NCI-H345 (cell line): ENCODE data around the gene RAB22A.
"Not testable (repeated sequence)": the region's sequence is repeated elsewhere in the genome, so short reads cannot be mapped to it uniquely, and the experiment has no call there.

Source experiments
- DNase-seq: peaks from one replicate; lab custom pipeline; 2025; lab: John Stamatoyannopoulos, UW

Gene RAB22A

DNA sequence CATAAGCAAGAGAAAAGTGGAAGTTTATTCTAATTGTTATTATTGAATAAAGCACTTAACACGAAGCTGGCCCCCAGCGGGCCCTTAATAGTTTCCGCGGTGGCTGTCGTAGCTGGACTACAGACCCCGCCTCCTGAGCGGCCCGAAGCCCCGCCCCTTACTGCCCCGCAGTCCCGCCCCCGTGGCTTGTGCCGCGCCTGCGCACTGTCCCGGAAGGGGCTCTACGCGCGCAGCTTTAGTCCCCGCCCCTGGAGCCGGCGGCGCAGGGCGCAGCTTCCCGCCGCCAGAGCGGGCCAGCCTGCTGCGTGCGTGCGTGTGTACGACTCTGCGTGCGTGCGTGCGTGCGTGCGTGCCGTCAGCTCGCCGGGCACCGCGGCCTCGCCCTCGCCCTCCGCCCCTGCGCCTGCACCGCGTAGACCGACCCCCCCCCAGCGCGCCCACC lies 79.4 kb downstream of the RAB22A start, which contains the start of gene VAPB:
Gene VAPB (plus strand): TSS at position 348 of the 442 bp plus-strand sequence. CDS start 231 bp downstream, outside the sequence.
- DNase-seq = peak; percentile 98

DNA sequence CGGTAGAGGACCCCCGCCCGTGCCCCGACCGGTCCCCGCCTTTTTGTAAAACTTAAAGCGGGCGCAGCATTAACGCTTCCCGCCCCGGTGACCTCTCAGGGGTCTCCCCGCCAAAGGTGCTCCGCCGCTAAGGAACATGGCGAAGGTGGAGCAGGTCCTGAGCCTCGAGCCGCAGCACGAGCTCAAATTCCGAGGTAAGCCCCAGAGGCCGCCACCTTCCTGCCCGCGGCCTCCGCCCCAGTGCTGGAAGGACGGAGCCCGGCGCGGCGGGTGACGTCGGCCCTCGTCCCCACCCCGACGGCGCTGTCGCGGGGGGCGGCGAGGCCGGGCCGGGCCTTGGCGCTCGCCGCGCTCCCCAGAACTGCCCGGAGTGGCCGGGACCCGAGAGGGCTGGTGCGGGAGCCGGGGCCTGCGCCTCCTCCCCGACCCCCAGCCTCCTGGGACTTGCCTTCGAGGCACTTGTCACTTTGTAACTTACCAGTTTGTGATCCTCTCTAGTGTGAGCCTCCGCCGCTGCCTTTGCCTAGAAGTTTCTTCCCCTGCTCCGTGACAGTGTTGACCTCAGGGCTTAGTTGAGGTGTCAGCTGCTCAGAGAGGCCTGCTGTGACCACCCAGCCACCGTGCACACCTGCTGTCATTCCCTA lies 79.9 kb downstream of the RAB22A start:
- DNase-seq = peak; percentile 34

- no peak for DNase-seq
Measured at GRCh38 chr20:58389968-58390658, 80.6 kb downstream of the RAB22A start.

GRCh38 chr20:58390659-58391035 lies 81.1 kb downstream of the RAB22A start:
- DNase-seq = no peak

DNA sequence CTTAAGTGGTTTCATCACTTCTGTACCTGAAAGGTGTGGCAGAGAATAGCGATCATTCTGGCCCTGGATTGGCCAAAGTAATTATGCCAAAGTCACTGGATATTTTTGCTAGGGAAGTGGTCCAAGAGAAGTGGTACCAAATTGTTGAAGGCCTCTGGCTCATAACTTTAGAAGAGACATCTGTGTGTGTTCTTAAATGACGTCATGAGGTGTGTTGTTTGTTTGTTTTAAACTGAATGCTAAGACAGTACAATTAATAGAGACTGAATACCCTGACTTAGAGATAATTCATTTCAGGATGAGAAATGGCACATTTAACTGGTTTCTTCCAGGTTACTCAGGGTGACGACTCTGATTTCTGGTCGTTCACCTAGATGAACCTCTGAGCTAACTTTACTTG lies 82.8 kb downstream of the RAB22A start:
- no peak for DNase-seq

DNA sequence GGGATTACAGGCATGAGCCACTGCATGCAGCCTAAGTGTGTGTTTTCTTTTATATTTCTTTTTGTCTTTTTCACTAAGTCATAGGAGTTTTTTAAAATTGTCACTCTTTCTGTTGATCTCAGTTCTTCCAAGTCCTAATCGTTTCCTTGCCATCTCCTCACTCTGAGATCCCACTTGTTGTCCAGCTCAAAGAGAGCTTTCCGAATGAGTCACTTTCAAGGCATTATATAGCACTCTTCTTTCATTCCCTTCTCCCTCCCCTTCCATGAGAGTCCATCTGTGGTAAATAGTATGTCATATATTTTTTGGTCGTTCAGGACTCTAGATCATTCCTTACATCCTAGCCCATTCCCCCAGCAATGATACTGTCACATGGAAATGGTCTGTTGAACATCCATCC lies 83.8 kb downstream of the RAB22A start:
- no peak for DNase-seq

GRCh38 chr20:58394801-58395200 lies 85.3 kb downstream of the RAB22A start:
- DNase-seq = no peak

DNA sequence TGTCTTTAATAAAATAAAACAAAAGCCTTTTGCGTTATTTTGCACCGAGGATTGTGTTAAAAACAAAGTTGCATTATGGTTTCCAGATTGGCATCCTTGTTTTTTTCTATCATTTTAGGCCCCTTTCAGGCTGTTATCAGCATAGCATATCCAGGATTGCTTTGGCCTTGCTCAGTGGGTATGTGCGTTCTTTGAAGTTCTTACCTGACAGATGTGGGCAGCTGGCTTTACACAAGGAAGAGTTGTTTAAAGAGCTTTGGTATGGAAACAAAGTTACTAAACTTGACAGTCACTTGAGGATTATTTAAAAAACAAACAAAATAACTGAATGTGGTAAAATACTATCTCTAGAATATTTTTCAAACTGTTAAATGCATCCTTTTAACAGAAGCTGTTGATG lies 86.1 kb downstream of the RAB22A start:
- no peak for DNase-seq

DNA sequence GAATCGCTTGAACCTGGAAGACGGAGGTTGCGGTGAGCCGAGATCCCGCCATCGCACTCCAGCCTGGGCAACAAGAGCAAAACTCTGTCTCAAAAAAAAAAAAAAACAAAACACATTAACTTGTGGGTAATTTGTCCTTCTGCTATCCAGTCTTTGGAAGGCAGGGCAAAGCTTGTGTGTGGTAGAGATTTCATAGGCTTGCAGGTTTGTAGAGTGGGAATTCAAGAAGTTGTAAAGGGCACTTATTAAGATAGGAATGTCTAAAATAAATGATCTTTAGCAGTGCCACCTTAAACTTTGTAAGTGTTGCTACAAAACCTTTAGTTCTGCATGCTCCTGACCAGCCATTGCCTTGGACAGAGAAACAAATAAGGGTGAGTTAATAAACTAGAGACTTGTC lies 87.9 kb downstream of the RAB22A start:
- DNase-seq = no peak

- no peak for DNase-seq
Measured at GRCh38 chr20:58398254-58398653, 88.7 kb downstream of the RAB22A start.

DNA sequence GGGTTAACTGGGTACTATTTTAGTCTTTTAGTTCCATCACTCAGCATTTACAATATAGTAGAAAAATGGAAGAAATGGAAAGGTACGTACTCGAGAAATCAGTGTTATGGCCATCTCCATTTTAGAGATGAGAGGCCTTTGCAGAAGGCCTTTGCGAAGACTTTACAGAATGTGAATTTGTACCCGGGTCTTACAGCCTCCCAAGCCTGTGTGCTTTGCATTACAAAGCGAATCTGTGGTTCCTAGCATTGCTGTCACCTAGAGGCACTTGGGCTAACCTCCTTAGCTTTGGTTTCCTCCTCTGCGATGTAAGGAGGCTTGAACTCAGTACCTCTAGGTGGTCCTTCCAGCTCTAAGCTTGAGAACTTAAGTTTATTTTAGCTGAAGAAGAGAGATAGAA lies 90.4 kb downstream of the RAB22A start:
- no peak for DNase-seq

DNA sequence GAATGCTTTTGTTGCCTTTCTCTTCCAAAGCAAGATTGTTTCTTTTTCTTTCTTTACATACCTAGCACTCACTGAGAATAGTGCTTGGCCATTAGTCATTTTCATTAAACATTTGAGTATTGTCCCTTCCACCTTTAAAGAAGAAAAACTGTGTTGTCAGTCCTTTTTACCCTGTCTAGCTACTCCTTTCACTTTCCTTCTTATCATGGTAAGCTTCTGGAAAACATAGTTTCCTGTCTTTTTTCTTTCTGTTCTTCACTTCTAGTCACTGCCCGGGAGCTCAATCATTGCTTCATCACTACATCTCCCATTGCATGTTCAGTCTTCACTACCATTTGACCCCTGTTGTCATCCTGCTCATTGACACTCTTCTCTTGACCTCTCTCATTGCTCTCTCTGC lies 91.6 kb downstream of the RAB22A start:
- no peak for DNase-seq

- DNase-seq = no peak
Measured at GRCh38 chr20:58402305-58402704, 92.8 kb downstream of the RAB22A start.

GRCh38 chr20:58402827-58403226 lies 93.3 kb downstream of the RAB22A start:
- DNase-seq = no peak

GRCh38 chr20:58403272-58403671 lies 93.8 kb downstream of the RAB22A start:
- no peak for DNase-seq

GRCh38 chr20:58405504-58406291 lies 96.2 kb downstream of the RAB22A start:
- DNase-seq = no peak

DNA sequence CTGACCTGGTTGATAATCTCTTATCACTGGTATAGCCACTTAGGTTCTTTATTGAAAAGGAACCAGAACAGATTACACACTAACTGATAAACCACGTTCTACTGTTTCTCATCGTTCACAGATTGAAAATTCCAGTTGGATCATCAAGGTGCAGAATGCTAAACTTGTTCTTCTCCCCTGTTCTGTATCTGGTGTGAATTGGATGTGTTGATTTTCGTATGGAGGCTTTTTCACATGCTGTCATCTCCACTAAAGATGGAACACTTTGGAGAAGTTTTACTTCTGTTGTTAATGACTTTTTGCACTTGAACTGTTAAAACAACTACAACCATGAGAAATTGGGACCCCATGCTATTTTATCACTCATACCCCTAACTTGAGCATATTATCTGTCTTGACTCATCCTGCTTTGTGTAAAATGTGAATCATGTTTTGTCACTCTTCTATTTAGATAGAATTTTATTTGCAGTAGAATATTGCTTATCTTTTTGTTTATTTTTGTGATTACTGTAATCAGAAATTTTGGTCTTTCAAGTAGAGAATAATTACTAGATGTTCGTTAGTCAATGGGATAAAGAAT lies 97.0 kb downstream of the RAB22A start:
- no peak for DNase-seq

DNA sequence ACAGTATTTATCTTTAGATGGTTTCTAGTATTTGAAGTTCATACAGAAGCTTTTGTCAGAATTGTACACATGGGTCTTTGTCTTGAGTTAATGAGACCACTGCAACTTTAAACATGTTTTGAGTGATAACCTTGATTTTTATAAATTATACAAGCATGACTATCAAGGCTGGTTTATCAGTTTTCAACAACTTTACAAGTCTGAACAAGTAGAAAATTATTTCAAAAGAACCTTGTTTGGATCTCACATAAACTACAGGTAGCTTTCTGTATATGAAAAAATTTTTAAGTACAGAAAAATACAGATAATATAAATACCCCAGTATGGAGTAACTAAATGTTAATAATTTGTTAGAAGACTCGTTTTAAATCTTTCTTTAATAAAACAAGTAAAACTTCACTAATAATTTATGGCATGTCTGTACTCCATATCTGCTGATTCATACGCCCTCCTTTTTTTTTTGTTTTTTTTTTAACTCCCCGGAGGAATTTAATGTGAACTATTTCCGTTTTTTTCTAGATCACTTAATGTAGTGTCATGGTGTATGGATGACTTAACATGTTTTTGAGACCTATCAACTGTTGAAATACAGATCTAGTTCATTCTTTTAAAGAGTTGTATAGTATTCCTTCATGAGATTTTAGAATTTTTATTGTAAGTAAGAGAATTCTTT lies 97.8 kb downstream of the RAB22A start:
- no peak for DNase-seq

GRCh38 chr20:58407966-58408557 lies 98.5 kb downstream of the RAB22A start:
- DNase-seq = no peak

- peak; percentile 27 for DNase-seq
Measured at GRCh38 chr20:58408603-58409246, 99.2 kb downstream of the RAB22A start.

DNA sequence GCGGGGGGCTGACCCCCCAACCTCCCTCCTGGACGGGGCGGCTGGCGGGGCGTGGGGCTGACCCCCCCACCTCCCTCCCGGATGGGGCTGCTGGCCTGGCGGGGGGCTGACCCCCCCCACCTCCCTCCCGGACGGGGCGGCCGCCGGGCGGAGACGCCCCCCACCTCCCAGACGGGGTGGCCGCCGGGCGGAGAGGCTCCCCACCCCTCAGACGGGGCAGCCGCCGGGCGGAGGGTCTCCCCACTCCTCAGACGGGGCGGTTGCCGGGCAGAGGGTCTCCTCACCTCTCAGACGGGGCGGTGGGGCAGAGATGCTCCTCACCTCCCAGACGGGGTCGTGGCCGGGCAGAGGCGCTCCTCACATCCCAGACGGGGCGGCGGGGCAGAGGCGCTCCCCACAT lies 104.7 kb downstream of the RAB22A start:
- not testable (repeated sequence) for DNase-seq
